ENCODE results near the gene NCK1.

GRCh38 chr3:136994772-136995516 is 132.9 kb downstream of the NCK1 start:
- TF ChIP-seq, protein P1, sequence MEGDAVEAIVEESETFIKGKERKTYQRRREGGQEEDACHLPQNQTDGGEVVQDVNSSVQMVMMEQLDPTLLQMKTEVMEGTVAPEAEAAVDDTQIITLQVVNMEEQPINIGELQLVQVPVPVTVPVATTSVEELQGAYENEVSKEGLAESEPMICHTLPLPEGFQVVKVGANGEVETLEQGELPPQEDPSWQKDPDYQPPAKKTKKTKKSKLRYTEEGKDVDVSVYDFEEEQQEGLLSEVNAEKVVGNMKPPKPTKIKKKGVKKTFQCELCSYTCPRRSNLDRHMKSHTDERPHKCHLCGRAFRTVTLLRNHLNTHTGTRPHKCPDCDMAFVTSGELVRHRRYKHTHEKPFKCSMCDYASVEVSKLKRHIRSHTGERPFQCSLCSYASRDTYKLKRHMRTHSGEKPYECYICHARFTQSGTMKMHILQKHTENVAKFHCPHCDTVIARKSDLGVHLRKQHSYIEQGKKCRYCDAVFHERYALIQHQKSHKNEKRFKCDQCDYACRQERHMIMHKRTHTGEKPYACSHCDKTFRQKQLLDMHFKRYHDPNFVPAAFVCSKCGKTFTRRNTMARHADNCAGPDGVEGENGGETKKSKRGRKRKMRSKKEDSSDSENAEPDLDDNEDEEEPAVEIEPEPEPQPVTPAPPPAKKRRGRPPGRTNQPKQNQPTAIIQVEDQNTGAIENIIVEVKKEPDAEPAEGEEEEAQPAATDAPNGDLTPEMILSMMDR (IDR thresholded peaks at IDR 0.05; ENCODE audit: insufficient read depth, low read length, poor library complexity, severe bottlenecking): no peak
- no peak for TF ChIP-seq EZH2phosphoT487 (conservative IDR thresholded peaks at IDR 0.05; ENCODE audit: low read length)
